Coronary artery (tissue), 2 donors: Measurements from ENCODE around the gene POLA1.

Experiments used
- DNase-seq: peaks from one replicate; pipeline ENCODE4 v3.0.0-alpha.2; 2017; ENCODE audit warnings: low spot score
- H3K27ac ChIP-seq, 2 donors: fragments of 200-600 bp; sonication (generic); one replicate each; pipeline ENCODE4 v1.5.1; 2016 to 2019
- H3K4me3 ChIP-seq: fragments of 200-600 bp; sonication (generic); 2 replicates; pipeline ENCODE4 v1.5.1; 2016; ENCODE audit warnings: mild to moderate bottlenecking, moderate library complexity
- CTCF ChIP-seq: fragments of 200-600 bp; sonication (generic); IDR thresholded peaks from one replicate; pipeline ENCODE4 v1.5.1; 2019; ENCODE audit warnings: antibody characterized with exemption

Gene POLA1

GRCh38 chrX:24961809-24962208, 268.1 kb downstream of the POLA1 start:
- TF ChIP-seq CTCF, result no peak

GRCh38 chrX:24963823-24964222, 270.1 kb downstream of the POLA1 start:
- Histone ChIP-seq H3K27ac (no peak overlapping the region), H3K4me3 (no peak overlapping the region)
- no peak for TF ChIP-seq CTCF
- DNase-seq, result no peak

More at GRCh38 chrX:24961809-24962208, 268.1 kb downstream of the POLA1 start:
- no peak for DNase-seq
- Histone ChIP-seq H3K4me3 (no peak overlapping the region), H3K27ac (no peak overlapping the region)

- Histone ChIP-seq H3K27ac (no peak overlapping the region), H3K4me3 (no peak overlapping the region)
- TF ChIP-seq CTCF, result no peak
- no peak for DNase-seq
Observed at GRCh38 chrX:24965372-24965771, 271.7 kb downstream of the POLA1 start.

GRCh38 chrX:24969812-24970211, 276.1 kb downstream of the POLA1 start:
- no peak overlapping the region for H3K4me3 ChIP-seq
- no peak overlapping the region for H3K27ac ChIP-seq
- no peak for DNase-seq
- TF ChIP-seq CTCF, result no peak

- no peak for TF ChIP-seq CTCF
- Histone ChIP-seq H3K4me3 (no peak overlapping the region), H3K27ac (no peak overlapping the region)
- no peak for DNase-seq
Observed at GRCh38 chrX:24979081-24979480, 285.4 kb downstream of the POLA1 start.

GRCh38 chrX:24981030-24981429, 287.3 kb downstream of the POLA1 start:
- no peak for DNase-seq
- TF ChIP-seq CTCF, result no peak
- Histone ChIP-seq H3K4me3 (no peak overlapping the region), H3K27ac (no peak overlapping the region)

- no peak for DNase-seq
- Histone ChIP-seq H3K27ac (no peak overlapping the region), H3K4me3 (no peak overlapping the region)
- no peak for TF ChIP-seq CTCF
Observed at GRCh38 chrX:24982306-24982965, 288.7 kb downstream of the POLA1 start.
